ENCODE measurements around the gene FRMD8. TPM values are rescaled to one million over a fixed set of nuclear protein-coding genes. Genes with fewer than 3 reads are reported as not detected.
A peak's percentile ranks its signal among the peaks of the same experiment; 100 is the strongest.

The FRMD8 gene
- total RNA-seq, 1 donor from 2014 or later, result 27.3 TPM

DNA sequence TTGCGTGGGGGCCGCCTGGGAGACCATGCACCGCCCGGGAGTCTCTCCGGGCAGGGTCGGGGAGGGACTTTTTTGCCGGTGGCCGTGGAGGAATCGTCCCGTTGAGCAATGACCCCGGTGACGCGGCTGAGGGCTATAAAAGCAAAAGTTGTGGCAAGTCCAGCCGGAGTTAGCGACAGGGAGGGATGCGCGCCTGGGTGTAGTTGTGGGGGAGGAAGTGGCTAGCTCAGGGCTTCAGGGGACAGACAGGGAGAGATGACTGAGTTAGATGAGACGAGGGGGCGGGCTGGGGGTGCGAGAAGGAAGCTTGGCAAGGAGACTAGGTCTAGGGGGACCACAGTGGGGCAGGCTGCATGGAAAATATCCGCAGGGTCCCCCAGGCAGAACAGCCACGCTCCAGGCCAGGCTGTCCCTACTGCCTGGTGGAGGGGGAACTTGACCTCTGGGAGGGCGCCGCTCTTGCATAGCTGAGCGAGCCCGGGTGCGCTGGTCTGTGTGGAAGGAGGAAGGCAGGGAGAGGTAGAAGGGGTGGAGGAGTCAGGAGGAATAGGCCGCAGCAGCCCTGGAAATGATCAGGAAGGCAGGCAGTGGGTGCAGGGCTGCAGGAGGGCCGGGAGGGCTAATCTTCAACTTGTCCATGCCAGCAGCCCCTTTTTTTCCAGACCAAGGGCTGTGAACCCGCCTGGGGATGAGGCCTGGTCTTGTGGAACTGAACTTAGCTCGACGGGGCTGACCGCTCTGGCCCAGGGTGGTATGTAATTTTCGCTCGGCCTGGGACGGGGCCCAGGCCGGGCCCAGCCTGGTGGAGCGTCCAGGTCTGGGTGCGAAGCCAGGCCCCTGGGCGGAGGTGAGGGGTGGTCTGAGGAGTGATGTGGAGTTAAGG lies 36.4 kb downstream of the FRMD8 start, which contains the start of gene NEAT1:
TSS of gene NEAT1 (plus strand) at position 166 of the 883 bp plus-strand sequence.
- Mint-ChIP-seq H3K4me3 (ENCODE audit: low read depth) (peak within 1 kb of the TSS; percentile 68), H3K27me3 (no peaks in the 10 kb centered on the region), H3K4me1 (ENCODE audit: low read depth) (peaks cover 78% of the 10 kb centered on the region), H3K9me3 (ENCODE audit: low read depth) (no peaks in the 10 kb centered on the region), H3K27ac (peak within 1 kb of the TSS; percentile 99), H3K36me3 (ENCODE audit: insufficient read depth) (no peaks in the 10 kb centered on the region)
- TF ChIP-seq, protein P1, sequence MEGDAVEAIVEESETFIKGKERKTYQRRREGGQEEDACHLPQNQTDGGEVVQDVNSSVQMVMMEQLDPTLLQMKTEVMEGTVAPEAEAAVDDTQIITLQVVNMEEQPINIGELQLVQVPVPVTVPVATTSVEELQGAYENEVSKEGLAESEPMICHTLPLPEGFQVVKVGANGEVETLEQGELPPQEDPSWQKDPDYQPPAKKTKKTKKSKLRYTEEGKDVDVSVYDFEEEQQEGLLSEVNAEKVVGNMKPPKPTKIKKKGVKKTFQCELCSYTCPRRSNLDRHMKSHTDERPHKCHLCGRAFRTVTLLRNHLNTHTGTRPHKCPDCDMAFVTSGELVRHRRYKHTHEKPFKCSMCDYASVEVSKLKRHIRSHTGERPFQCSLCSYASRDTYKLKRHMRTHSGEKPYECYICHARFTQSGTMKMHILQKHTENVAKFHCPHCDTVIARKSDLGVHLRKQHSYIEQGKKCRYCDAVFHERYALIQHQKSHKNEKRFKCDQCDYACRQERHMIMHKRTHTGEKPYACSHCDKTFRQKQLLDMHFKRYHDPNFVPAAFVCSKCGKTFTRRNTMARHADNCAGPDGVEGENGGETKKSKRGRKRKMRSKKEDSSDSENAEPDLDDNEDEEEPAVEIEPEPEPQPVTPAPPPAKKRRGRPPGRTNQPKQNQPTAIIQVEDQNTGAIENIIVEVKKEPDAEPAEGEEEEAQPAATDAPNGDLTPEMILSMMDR (IDR thresholded peaks at IDR 0.05; ENCODE audit: unreplicated experiment), result no peak
- peak; percentile 67 for DNase-seq (ENCODE audit: low spot score, unreplicated experiment)

DNA sequence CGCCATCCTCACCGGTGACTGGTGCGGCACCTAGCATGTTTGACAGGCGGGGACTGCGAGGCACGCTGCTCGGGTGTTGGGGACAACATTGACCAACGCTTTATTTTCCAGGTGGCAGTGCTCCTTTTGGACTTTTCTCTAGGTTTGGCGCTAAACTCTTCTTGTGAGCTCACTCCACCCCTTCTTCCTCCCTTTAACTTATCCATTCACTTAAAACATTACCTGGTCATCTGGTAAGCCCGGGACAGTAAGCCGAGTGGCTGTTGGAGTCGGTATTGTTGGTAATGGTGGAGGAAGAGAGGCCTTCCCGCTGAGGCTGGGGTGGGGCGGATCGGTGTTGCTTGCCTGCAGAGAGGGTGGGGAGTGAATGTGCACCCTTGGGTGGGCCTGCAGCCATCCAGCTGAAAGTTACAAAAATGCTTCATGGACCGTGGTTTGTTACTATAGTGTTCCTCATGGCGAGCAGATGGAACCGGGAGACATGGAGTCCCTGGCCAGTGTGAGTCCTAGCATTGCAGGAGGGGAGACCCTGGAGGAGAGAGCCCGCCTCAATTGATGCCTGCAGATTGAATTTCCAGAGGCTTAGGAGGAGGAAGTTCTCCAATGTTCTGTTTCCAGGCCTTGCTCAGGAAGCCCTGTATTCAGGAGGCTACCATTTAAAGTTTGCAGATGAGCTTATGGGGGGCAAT lies 37.2 kb downstream of the FRMD8 start:
- H3K27me3 Mint-ChIP-seq, result no peaks in the 10 kb centered on the region
- TF ChIP-seq, protein P1 (IDR thresholded peaks at IDR 0.05; ENCODE audit: unreplicated experiment), result no peak
- DNase-seq (ENCODE audit: low spot score, unreplicated experiment), result no peak

DNA sequence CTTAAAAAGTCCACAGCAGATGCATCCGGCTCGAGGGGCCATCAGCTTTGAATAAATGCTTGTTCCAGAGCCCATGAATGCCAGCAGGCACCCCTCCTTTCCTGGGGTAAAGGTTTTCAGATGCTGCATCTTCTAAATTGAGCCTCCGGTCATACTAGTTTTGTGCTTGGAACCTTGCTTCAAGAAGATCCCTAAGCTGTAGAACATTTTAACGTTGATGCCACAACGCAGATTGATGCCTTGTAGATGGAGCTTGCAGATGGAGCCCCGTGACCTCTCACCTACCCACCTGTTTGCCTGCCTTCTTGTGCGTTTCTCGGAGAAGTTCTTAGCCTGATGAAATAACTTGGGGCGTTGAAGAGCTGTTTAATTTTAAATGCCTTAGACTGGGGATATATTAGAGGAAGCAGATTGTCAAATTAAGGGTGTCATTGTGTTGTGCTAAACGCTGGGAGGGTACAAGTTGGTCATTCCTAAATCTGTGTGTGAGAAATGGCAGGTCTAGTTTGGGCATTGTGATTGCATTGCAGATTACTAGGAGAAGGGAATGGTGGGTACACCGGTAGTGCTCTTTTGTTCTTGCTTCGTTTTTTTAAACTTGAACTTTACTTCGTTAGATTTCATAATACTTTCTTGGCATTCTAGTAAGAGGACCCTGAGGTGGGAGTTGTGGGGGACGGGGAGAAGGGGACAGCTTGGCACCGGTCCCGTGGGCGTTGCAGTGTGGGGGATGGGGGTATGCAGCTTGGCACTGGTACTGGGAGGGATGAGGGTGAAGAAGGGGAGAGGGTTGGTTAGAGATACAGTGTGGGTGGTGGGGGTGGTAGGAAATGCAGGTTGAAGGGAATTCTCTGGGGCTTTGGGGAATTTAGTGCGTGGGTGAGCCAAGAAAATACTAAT lies 38.0 kb downstream of the FRMD8 start:
- H3K36me3 Mint-ChIP-seq (ENCODE audit: insufficient read depth), result no peaks in the 10 kb centered on the region
- H3K9me3 Mint-ChIP-seq (ENCODE audit: low read depth), result no peaks in the 10 kb centered on the region
- peak overlapping the region; percentile 74 for H3K27ac Mint-ChIP-seq
- H3K27me3 Mint-ChIP-seq, result no peaks in the 10 kb centered on the region
- peaks cover 67% of the 10 kb centered on the region for H3K4me1 Mint-ChIP-seq (ENCODE audit: low read depth)
- TF ChIP-seq, protein P1 (IDR thresholded peaks at IDR 0.05; ENCODE audit: unreplicated experiment), result no peak
- peak overlapping the region; percentile 68 for H3K4me3 Mint-ChIP-seq (ENCODE audit: low read depth)
- no peak for DNase-seq (ENCODE audit: low spot score, unreplicated experiment)

More for the DNA sequence above, 37.2 kb downstream of the FRMD8 start:
- Mint-ChIP-seq H3K27ac (peak overlapping the region; percentile 99), H3K9me3 (ENCODE audit: low read depth) (no peaks in the 10 kb centered on the region), H3K4me1 (ENCODE audit: low read depth) (peaks cover 72% of the 10 kb centered on the region), H3K4me3 (ENCODE audit: low read depth) (peak overlapping the region; percentile 68), H3K36me3 (ENCODE audit: insufficient read depth) (no peaks in the 10 kb centered on the region)

DNA sequence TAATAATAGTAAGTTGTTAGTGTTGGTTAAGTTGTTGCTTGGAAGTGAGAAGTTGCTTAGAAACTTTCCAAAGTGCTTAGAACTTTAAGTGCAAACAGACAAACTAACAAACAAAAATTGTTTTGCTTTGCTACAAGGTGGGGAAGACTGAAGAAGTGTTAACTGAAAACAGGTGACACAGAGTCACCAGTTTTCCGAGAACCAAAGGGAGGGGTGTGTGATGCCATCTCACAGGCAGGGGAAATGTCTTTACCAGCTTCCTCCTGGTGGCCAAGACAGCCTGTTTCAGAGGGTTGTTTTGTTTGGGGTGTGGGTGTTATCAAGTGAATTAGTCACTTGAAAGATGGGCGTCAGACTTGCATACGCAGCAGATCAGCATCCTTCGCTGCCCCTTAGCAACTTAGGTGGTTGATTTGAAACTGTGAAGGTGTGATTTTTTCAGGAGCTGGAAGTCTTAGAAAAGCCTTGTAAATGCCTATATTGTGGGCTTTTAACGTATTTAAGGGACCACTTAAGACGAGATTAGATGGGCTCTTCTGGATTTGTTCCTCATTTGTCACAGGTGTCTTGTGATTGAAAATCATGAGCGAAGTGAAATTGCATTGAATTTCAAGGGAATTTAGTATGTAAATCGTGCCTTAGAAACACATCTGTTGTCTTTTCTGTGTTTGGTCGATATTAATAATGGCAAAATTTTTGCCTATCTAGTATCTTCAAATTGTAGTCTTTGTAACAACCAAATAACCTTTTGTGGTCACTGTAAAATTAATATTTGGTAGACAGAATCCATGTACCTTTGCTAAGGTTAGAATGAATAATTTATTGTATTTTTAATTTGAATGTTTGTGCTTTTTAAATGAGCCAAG lies 38.9 kb downstream of the FRMD8 start:
- Mint-ChIP-seq H3K9me3 (ENCODE audit: low read depth) (no peaks in the 10 kb centered on the region), H3K4me3 (ENCODE audit: low read depth) (peak overlapping the region; percentile 68), H3K27me3 (no peaks in the 10 kb centered on the region), H3K4me1 (ENCODE audit: low read depth) (peaks cover 61% of the 10 kb centered on the region), H3K27ac (peak overlapping the region; percentile 74), H3K36me3 (ENCODE audit: insufficient read depth) (no peaks in the 10 kb centered on the region)
- TF ChIP-seq, protein P1 (IDR thresholded peaks at IDR 0.05; ENCODE audit: unreplicated experiment), result peak; percentile 11
- no peak for DNase-seq (ENCODE audit: low spot score, unreplicated experiment)

All from progenitor cell of endocrine pancreas (in vitro differentiated cells).